ENCODE measurements around the gene HERC3.

HERC3 gene

DNA sequence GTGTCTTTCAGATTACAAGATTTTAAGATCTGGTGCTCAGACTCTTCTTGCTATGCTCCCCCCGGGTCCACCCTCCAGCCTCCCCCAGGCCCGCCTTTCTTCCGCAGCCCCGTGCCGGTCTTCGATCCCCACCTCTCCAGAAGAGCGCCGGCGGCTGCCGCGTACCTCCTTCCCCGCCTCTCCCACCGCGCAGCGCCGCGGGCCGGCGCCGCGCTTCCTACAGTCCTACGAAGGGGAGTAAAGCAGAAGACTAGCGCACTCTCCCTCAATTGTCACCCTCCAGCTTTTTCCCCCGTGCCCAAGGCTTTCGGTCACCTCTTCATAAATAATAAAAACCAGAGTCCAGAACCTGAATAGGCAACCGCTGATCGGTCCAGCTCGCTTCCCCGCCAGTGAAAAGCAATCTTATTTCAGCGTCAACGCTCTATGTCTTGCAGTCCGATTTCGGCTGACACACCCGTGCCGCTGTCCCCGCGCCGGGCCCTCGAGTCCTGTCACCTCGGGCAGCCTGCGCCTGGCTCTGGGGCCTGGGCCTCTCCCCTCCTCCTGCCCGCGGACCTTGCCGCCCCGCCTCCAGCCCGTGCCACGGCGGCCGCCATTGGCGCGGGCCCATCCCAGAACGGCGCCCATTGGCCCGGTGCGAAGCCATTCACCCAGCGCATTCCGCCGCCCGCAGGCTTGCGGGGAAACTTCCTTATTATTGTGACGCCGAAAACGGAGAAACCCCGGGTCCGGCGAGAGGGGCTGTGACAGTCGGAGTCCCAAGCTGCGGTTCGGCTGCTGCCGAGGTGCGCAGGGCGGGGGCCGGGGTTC is at the start of gene HERC3:
HERC3 (plus strand) TSS at position 694 of the 813 bp plus-strand sequence. CDS start 13,344 bp downstream, outside the sequence.
- TF ChIP-seq, protein P1, sequence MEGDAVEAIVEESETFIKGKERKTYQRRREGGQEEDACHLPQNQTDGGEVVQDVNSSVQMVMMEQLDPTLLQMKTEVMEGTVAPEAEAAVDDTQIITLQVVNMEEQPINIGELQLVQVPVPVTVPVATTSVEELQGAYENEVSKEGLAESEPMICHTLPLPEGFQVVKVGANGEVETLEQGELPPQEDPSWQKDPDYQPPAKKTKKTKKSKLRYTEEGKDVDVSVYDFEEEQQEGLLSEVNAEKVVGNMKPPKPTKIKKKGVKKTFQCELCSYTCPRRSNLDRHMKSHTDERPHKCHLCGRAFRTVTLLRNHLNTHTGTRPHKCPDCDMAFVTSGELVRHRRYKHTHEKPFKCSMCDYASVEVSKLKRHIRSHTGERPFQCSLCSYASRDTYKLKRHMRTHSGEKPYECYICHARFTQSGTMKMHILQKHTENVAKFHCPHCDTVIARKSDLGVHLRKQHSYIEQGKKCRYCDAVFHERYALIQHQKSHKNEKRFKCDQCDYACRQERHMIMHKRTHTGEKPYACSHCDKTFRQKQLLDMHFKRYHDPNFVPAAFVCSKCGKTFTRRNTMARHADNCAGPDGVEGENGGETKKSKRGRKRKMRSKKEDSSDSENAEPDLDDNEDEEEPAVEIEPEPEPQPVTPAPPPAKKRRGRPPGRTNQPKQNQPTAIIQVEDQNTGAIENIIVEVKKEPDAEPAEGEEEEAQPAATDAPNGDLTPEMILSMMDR (IDR thresholded peaks at IDR 0.05), result no peak

DNA sequence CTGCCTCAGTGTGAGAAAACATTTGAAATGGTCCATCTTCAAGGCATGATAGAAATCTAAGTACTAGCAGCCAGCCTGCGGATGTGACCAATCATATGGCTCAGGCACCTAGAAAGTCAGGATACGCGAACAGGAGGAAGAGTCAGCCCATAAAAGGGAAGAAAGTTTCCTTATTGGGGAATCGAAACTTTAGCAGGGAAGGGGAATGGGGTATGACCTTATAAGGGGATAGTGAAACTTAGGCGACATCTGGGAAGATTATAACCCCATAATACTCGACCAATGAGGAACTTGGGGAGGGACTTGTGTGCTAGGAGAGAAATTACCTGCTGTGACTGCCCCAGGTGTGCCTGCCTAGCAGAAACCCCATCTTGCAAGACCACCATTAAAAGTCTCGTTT is 42.5 kb upstream of the HERC3 start:
- TF ChIP-seq, protein P1 (IDR thresholded peaks at IDR 0.05), result no peak

DNA sequence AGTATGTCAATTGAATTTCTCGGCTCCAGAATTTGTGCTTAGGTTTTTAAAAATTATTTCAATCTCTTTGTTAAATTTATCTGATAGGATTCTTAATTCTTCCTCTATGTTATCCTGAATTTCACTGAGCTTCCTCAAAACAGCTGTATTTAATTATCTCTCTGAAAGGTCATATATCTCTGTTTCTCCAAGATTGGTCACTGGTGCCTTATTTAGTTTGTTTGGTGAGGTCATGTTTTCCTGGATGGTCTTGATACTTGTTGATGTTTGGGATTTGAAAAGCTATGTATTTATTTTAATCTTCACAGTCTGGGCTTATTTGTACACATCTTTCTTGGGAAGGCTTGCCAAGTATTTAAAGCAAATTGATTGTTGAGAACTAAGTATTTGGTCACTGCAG is 24.7 kb upstream of the HERC3 start:
- TF ChIP-seq, protein P1 (IDR thresholded peaks at IDR 0.05), result no peak

DNA sequence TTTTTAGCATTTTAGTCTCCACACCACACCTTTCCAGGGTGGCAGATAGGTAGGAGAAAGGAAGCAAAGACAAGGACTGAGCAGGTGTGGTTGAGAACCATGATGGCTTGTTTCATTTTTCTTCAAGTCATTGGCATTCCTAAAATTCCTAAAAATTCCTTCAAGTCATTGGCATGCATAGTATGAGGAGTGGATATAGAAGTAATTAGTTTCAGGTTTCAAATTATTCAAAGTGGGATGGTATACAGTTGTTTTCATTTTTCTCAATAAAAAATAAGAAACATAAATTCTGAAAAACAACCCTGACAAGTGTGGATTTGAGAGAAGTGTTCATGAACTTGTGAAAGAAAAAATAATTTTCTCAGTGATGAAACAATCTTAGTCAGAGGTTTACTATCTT is 22.3 kb upstream of the HERC3 start:
- TF ChIP-seq, protein P1 (IDR thresholded peaks at IDR 0.05), result no peak

DNA sequence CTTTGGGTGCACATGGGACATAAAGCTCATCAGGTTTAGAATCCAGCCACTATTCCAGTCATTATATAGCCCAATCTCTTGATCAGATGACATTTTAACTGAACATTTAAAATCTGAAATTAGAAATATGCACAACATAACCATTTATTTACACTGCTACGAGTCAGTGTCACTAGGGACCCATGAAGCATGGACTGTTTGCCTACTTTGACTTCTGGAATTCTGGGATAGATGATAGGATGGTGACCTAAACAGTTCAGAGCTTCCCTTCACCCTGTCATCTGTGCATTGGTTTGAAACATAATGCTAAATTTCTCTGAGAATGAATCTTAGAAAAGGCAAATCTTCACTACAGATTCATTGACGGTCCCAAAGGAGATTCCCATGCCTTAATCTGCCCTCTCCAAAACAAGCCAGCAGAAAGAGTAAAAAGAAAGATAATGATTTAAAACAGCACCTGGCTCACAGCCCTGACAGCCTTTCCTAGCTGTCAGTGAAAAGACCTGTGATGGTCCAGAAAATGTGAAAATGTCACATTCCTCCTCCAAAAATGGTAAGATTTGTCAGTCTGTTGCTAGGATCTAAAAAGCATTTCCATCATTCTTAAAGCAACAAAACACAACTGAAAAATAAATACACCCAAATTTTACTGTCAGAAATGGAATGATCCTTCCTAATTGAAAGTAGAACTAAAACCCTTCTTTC is 18.9 kb upstream of the HERC3 start:
- TF ChIP-seq, protein P1 (IDR thresholded peaks at IDR 0.05), result no peak

DNA sequence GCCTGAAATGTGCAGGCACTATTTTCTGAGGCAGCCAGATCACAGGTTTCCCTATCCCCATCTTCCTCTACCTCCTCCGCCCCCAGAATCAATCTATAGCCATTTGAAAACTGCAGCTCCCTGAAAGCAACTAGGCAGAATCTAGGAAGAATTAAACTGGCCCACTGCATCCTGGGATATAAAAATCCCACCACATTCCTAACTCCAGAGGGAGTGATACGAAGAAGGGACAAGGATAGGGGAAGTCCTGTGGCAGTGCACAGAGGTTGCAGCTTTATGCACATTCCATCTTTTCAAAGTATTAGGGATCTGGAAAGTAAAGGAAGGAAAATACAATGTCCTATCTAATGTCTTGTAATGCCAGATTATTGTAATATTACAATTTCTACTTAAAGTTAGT is 18.3 kb upstream of the HERC3 start:
- TF ChIP-seq, protein P1 (IDR thresholded peaks at IDR 0.05), result no peak

DNA sequence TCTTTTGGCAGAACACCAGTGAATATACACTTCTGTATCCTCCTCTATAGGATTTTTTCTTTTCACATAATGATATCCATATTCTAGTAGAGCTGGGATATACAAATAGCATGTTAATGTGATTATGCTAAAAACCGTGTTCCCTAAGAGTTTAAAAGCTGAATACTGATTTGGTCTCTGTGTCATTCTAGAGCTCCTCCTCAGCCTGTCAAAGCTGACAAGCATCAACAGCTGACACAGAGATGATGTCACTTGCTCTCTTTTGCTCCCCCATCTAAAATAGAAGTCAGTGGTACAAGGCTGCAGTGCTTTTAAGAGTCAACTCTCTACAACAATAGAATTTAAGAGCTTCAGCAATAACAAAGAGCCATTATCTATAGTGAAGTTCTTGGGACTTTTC is 17.1 kb upstream of the HERC3 start:
- TF ChIP-seq, protein P1 (IDR thresholded peaks at IDR 0.05), result no peak

Measured in LNCAP (cell line).